Measurements from ENCODE around the gene GRIA4. TPM values are rescaled to one million over a fixed set of nuclear protein-coding genes. Genes with fewer than 3 reads are reported as not detected.

Gene GRIA4
- total and polyA plus RNA-seq, 2 donors (not counting 1 experiment from before 2014, with no cell fraction given) = not detected

DNA sequence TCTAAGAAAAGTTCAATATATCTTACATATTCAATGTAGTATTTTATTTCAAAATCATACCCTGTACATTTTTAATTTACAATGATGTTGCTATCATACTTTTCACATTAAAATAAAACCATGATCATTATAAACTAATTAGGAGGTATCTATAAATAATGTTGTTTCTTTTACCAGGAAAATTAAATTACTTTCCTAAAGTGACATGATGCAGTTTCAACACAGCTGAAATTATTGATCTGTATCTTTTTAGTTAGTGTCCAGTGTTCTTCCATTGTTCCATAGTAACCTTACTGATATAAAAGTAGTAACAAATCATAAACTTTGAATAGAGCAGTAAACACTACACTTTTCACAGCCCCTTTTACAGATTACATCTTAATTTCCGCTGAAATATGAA is 29.7 kb downstream of the GRIA4 start:
- WGBS (ENCODE audit: insufficient coverage) = no CpG with 5 or more reads among the region's 1 CpG
- H3K4me2 ChIP-seq (replicated peaks; ENCODE audit: low read depth, low read length, poor library complexity, severe bottlenecking) = no peak overlapping the region
- no peaks in the 10 kb centered on the region for H3K4me1 ChIP-seq (ENCODE audit: control insufficient read depth in 2 of 2, insufficient read depth in 2 of 2, low read length in 2 of 2)
- POLR2A ChIA-PET = no interaction called here
- no peak overlapping the region for H2AFZ ChIP-seq (ENCODE audit: insufficient read depth, low read depth, low read length, poor library complexity, severe bottlenecking)
- H3K9me3 ChIP-seq (ENCODE audit: control extremely low read depth in 1 of 3, control insufficient read depth in 2 of 3, insufficient read depth in 1 of 3, low read length in 2 of 3) = peaks cover 0 to 3% (median 0%) of the 10 kb centered on the region in 3 donors
- H3K79me2 ChIP-seq (ENCODE audit: control insufficient read depth, insufficient read depth, low read length) = no peaks in the 10 kb centered on the region
- ATAC-seq (ENCODE audit: low read depth) (no peak), DNase-seq (no peak)
- Mint-ChIP-seq H3K4me3 (no peak overlapping the region), H3K4me1 (no peaks in the 10 kb centered on the region), H3K27me3 (no peaks in the 10 kb centered on the region), H3K27ac (no peak overlapping the region), H3K9me3 (ENCODE audit: insufficient read depth) (no peaks in the 10 kb centered on the region)
- no peak overlapping the region for H3K4me3 ChIP-seq (ENCODE audit: control extremely low read depth in 1 of 5, extremely low read depth in 1 of 5, insufficient read depth in 1 of 5, low read depth in 2 of 5, low read length in 4 of 5)
- H3K27ac ChIP-seq (ENCODE audit: low read length in 2 of 2) = no peak overlapping the region
- no peaks in the 10 kb centered on the region for H3K36me3 ChIP-seq (replicated peaks in 1 of 2; ENCODE audit: control extremely low read depth in 1 of 2, control insufficient read depth in 1 of 2, extremely low read depth in 1 of 2, insufficient read depth in 2 of 2, low read length in 1 of 2)
- TF ChIP-seq, protein P1, sequence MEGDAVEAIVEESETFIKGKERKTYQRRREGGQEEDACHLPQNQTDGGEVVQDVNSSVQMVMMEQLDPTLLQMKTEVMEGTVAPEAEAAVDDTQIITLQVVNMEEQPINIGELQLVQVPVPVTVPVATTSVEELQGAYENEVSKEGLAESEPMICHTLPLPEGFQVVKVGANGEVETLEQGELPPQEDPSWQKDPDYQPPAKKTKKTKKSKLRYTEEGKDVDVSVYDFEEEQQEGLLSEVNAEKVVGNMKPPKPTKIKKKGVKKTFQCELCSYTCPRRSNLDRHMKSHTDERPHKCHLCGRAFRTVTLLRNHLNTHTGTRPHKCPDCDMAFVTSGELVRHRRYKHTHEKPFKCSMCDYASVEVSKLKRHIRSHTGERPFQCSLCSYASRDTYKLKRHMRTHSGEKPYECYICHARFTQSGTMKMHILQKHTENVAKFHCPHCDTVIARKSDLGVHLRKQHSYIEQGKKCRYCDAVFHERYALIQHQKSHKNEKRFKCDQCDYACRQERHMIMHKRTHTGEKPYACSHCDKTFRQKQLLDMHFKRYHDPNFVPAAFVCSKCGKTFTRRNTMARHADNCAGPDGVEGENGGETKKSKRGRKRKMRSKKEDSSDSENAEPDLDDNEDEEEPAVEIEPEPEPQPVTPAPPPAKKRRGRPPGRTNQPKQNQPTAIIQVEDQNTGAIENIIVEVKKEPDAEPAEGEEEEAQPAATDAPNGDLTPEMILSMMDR (IDR thresholded peaks at IDR 0.05) = no peak
- no peak for TF ChIP-seq EZH2 (IDR thresholded peaks at IDR 0.05; ENCODE audit: borderline replicate concordance, insufficient read depth, low read depth, low read length, poor library complexity, severe bottlenecking)
- CTCF ChIA-PET = no interaction called here
- H4K20me1 ChIP-seq (ENCODE audit: control insufficient read depth, insufficient read depth, low read length, poor library complexity, severe bottlenecking) = no peaks in the 10 kb centered on the region
- no peak overlapping the region for H3K9ac ChIP-seq (ENCODE audit: low read length)
- intact Hi-C loops (cut with micrococcal nuclease) = no loop called here
- H3K27me3 ChIP-seq (replicated peaks in 1 of 4; ENCODE audit: control extremely low read depth in 1 of 4, control insufficient read depth in 3 of 4, insufficient read depth in 4 of 4, low read length in 3 of 4) = no peaks in the 10 kb centered on the region

DNA sequence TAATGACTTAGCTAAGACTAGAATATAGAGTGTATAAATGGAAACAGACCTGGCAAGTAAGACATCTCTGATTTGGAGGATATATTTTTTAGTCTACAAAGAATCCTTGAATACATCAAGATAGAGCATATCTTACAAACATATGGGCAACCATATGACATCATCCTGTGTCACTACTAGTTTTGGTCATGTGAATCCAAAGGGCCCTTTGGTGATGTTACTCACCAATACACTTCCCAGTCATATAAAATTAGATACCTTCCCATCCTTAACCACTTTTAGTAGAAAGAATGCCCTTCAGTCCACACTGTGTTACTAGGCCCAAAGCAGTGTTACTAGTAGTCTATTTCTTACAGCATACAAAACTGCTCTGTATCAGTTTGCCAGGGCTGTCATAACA is 31.6 kb downstream of the GRIA4 start:
- Histone ChIP-seq H3K4me2 (replicated peaks; ENCODE audit: low read depth, low read length, poor library complexity, severe bottlenecking) (no peak overlapping the region), H2AFZ (ENCODE audit: insufficient read depth, low read depth, low read length, poor library complexity, severe bottlenecking) (no peak overlapping the region), H3K9me3 (ENCODE audit: control extremely low read depth in 1 of 3, control insufficient read depth in 2 of 3, insufficient read depth in 1 of 3, low read length in 2 of 3) (peaks cover 0 to 3% (median 0%) of the 10 kb centered on the region in 3 donors), H3K4me3 (ENCODE audit: control extremely low read depth in 1 of 5, extremely low read depth in 1 of 5, insufficient read depth in 1 of 5, low read depth in 2 of 5, low read length in 4 of 5) (no peak overlapping the region), H4K20me1 (ENCODE audit: control insufficient read depth, insufficient read depth, low read length, poor library complexity, severe bottlenecking) (no peaks in the 10 kb centered on the region), H3K27me3 (replicated peaks in 1 of 4; ENCODE audit: control extremely low read depth in 1 of 4, control insufficient read depth in 3 of 4, insufficient read depth in 4 of 4, low read length in 3 of 4) (no peaks in the 10 kb centered on the region), H3K9ac (ENCODE audit: low read length) (no peak overlapping the region), H3K79me2 (ENCODE audit: control insufficient read depth, insufficient read depth, low read length) (no peaks in the 10 kb centered on the region), H3K36me3 (replicated peaks in 1 of 2; ENCODE audit: control extremely low read depth in 1 of 2, control insufficient read depth in 1 of 2, extremely low read depth in 1 of 2, insufficient read depth in 2 of 2, low read length in 1 of 2) (no peaks in the 10 kb centered on the region), H3K4me1 (ENCODE audit: control insufficient read depth in 2 of 2, insufficient read depth in 2 of 2, low read length in 2 of 2) (no peaks in the 10 kb centered on the region), H3K27ac (ENCODE audit: low read length in 2 of 2) (no peak overlapping the region)
- CTCF ChIA-PET = no interaction called here
- no peaks in the 10 kb centered on the region for H3K9me3 Mint-ChIP-seq (ENCODE audit: insufficient read depth)
- TF ChIP-seq EZH2 (IDR thresholded peaks at IDR 0.05; ENCODE audit: borderline replicate concordance, insufficient read depth, low read depth, low read length, poor library complexity, severe bottlenecking) = no peak
- TF ChIP-seq, protein P1 (IDR thresholded peaks at IDR 0.05) = no peak
- H3K4me3 Mint-ChIP-seq = no peak overlapping the region
- DNase-seq (no peak), ATAC-seq (ENCODE audit: low read depth) (no peak)
- no peaks in the 10 kb centered on the region for H3K27me3 Mint-ChIP-seq
- no peak overlapping the region for H3K27ac Mint-ChIP-seq
- intact Hi-C loops (cut with micrococcal nuclease) = no loop called here
- POLR2A ChIA-PET = no interaction called here
- H3K4me1 Mint-ChIP-seq = no peaks in the 10 kb centered on the region

Data from B cell (primary cell).